ENCODE measurements around the gene ANKRD13B. TPM values are rescaled to one million over a fixed set of nuclear protein-coding genes. Genes with fewer than 3 reads are reported as not detected.

The ANKRD13B gene
- total RNA-seq, 1 experiment from 2014 or later = 3.8 TPM

DNA sequence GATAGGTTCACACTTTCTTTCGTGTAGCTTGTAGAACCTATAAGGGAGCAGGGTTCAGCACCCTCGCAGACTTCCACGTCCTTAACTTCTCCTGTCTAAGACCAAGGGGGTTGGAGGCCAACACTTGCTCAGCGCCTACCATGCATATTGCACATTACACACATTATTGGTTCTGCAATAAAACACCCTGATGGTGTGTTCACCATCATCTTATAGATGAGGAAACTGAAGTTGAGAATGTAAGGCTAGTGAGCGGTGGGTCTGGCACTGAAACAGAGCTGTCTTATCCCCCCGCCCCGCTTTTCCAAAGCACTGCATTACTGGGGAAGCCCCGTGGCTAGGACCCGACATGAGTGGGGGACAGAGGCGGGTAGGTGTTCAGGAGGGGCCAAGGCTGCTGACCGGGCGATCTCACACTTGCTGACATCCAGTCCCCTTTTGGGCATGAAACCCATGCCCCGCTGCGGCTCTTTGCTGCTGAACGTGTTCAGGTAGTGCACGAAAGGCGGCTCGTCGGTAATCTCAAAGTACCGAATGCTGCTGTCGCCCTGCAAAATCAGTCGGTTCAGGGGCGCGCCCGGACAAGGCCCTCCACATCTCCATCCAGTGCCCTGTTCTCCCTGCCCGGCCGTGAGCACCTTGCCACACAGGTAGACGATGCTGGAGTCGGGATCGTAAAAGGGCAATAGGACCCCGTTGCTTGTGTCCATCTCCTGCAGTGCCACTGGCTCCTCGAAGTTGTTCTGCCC lies 23.5 kb downstream of the ANKRD13B start:
- no peak for DNase-seq (ENCODE audit: low spot score)

GRCh38 chr17:29617125-29617480 lies 24.2 kb downstream of the ANKRD13B start:
- no peak for DNase-seq (ENCODE audit: low spot score)

DNA sequence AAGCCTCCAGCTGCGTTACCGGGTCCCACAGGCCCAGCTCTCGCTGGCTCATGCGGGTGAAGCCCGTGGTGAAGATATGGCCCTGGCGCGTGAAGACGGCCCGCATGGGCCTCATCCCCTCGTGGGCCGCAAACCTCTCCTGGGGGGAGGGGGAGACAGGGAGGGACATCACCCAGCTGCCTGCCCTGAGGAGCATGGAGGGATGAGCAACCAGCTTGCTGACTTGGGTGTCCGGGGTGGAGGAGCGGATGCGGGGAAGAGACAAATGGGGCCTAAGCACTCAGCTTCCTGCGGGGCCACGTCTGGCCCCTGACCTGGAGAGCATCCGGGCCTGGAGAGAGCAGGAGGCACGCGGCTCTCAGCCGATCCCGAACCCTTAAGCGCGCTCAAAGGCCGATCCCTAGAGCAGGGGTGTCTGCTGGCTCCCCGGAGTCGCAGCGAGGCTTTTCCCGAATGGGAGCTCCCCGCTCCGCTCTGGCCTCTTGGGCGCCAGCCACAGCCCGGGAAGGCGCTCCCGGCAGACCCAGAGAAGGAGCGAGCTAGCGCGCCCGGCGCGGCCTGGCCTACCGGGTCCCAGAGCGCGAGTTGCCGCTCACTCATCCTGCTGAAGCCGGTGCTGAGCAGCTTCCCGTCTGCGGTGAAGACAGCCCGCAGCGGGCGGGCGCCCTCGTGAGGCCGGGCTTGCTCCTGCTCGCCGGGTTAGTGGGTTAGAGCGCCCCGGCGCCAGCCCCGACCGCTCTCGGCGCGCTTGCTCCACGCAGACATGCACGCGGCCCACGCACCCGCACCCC lies 24.7 kb downstream of the ANKRD13B start:
- DNase-seq (ENCODE audit: low spot score) = no peak

DNA sequence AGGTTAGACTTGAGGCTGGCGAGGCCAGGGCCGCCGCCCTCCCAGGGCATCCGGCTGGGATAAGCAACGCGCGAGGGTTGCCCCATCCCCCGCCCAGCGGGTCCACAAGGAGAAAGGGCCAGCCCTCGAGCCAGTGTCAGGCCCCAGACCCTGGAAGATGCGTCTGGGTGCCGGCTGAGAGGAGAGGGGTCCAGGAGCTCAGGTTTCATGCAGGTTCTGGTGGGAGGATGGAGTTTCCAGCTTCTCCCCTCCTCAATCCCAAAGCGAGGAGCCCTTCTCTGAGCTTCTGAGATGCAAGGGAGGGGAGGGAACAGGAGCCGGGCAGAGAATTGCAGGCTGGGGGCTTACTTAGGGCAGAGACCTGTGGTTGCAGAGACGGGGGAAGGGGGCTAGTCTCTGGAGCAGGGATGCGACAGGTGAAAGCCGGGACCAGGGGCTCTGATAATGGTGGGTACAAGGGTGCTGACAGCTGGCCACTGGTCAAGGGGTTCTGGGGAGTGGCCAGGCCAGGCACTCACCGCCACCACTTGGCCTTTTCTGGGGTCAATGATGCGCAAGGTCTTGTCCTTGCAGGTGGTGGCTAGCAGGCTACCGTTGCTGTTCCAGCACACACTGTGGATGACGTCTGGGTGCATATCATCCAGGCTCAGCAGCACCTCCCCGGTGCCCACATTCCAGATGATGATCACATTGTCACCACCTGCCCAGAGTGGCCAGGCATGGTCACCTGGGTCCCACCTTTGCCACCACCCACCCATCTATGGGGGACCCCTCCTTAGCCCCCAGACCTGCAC lies 25.5 kb downstream of the ANKRD13B start:
- no peak for DNase-seq (ENCODE audit: low spot score)

DNA sequence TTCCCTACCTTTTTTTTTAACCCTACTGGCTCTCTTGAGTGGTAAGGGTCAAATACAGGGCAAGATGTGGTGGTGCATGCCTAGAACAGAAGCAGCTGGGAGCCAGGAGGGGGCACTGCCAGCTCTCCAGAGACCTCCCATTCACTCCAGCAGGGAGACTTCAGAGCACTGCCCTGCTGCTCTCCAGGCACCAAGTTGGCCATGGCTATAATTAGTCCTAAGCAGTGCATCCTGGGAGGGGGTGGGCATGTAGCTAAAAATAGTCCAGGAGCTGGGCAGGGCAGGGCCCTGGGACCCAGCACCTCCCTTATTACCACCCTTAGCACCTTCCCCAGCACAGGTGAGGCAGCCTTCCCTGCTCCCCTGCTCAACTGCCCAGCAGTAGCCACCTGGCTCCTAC lies 26.3 kb downstream of the ANKRD13B start:
- peak; percentile 61 for DNase-seq (ENCODE audit: low spot score)

- no peak for DNase-seq (ENCODE audit: low spot score)
Measured at GRCh38 chr17:29620271-29620670, 27.3 kb downstream of the ANKRD13B start.

DNA sequence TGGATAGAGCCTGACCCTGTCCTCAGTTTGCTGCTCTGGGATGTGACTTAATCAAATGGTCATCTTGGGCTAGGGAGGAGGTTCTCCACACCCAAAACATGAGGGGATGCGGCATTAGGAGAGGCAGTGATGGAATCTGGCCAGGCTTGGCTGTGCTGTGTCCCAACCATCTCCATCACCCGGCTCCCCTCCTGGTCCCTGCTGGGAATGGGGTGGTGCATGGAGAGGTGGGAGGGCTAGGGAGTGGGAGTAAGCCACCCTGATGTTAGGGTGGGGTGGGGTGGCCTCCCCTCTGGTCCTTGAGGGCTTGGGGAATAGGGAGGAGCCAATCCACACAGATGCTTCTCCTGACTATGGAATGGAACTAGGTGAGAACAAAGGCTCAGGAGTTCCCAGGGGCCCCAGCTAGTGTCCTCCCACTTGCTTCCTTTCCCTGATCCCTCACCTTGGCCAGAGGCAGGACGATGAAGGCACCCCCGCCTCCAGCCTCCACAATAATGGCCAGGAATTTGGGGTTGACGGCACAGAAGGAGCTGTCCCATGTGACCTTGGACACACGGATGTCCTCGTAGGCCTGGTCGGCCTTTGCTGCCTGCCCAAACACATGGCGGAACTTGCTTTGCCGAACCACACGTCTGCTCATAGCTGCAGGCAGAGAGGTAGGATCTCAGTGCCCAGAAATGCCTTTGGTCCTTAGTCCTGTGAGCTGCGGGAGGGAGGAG lies 28.0 kb downstream of the ANKRD13B start:
- no peak for DNase-seq (ENCODE audit: low spot score)

- no peak for DNase-seq (ENCODE audit: low spot score)
Measured at GRCh38 chr17:29621751-29622194, 28.8 kb downstream of the ANKRD13B start.

DNA sequence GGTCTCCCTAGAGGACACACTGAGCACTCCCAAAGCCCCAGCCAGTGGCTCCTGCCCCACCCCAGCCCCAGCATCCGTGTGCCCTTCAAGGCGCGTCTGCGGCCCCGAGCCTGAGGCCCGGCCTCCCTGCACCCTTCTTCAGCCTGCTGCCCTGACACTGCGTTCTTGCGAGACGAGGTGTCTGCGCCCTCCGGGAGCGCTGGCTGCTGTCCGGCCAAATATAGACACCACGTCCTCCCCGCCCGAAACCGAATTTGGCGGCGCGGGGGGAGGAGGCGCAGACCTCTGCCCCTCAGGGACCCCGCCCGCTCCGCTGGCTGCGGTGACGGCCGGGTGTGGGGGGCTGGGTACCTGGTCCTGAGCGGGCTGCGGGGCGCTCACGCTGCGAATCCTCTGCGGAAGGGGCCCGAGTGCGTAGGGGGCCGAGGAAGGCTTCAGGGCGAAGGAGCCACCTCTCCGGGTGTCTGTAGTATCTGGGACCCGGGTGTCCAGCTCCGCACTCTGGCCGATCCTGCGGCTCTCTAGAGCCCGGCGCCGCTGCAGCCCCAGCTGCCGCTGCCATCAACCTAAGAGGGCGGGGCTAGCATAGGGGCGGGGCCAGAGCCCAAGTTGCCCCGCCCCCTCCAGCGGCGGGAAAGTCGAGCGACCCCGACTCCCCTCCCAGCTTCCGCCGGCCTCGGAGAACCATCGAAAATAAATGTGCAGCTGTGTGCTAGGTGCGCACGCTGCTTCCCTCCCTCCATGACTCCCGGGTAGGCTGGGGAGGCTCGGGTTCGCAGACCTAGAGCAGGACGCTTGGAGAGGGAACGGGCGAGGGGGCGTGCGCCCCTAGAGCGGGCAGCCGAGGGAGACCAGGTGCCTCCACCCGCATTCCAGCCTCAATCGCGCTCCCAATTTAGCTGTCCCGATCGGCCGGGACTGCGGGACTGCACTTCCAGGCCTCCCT lies 29.7 kb downstream of the ANKRD13B start, which contains the start of gene CORO6:
Gene CORO6 (minus strand): TSS at position 576 of the 946 bp plus-strand sequence. CDS start 1,491 bp downstream, outside the sequence.
- DNase-seq (ENCODE audit: low spot score) = no peak

GRCh38 chr17:29623283-29623647 lies 30.3 kb downstream of the ANKRD13B start:
- no peak for DNase-seq (ENCODE audit: low spot score)

- DNase-seq (ENCODE audit: low spot score) = no peak
Measured at GRCh38 chr17:29624586-29624985, 31.7 kb downstream of the ANKRD13B start.

GRCh38 chr17:29625037-29625750 lies 32.3 kb downstream of the ANKRD13B start:
- peak; percentile 48 for DNase-seq (ENCODE audit: low spot score)

DNA sequence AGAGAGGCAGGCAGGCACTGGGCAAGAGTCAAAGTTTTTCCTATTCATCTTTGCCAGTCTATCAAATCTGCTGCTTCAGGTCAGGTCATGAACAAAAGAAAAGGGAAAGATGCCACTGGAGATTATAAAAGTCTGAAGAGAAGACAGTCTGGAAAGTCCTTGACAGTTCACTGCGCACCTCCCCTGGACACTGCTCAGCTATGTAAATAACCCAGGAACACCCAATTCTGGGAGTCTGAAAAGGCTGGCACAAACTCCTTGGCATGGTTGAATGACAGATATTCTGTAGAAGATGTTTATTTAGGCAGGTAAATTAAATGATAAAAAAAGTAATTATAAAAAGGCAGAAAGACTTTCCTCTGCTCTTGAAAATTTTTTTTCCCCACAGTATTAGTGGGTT lies 35.0 kb downstream of the ANKRD13B start:
- DNase-seq (ENCODE audit: low spot score) = no peak

GRCh38 chr17:29628644-29629043 lies 35.7 kb downstream of the ANKRD13B start:
- DNase-seq (ENCODE audit: low spot score) = no peak

GRCh38 chr17:29629839-29630238 lies 36.9 kb downstream of the ANKRD13B start:
- no peak for DNase-seq (ENCODE audit: low spot score)

DNA sequence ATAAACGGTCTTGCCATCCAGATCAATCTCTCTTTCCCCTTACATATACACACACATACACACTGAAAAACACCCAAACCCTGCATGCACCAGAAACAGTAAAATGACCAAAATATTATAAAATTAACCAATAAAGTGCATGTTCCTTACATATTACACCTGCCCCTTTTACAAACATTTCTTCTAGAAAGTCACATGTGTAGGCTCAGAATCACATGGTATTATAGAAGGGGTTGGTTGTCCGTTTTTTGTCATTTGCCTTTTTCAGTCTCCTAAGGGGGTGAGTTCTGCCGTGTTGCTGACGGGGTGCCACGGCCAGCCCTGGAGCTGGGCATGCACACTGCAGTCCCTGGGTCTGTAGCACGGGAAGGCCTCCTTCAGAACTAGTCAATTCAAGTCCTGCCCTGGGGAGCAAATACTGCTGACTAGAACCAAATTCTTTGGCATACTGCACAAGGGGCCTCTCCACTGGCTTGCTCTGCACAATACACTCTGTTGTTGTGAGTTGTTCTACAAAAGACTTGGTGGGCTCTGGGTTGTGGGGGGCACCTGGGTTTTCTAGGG lies 37.8 kb downstream of the ANKRD13B start:
- DNase-seq (ENCODE audit: low spot score) = no peak

GRCh38 chr17:29633886-29634285 lies 41.0 kb downstream of the ANKRD13B start:
- no peak for DNase-seq (ENCODE audit: low spot score)

GRCh38 chr17:29640413-29640812 lies 47.5 kb downstream of the ANKRD13B start:
- no peak for DNase-seq (ENCODE audit: low spot score)

GRCh38 chr17:29640981-29641642 lies 48.2 kb downstream of the ANKRD13B start:
- DNase-seq (ENCODE audit: low spot score) = no peak

Measured in H4 (cell line).